Measurements from ENCODE around the gene CA5B.
"Not testable (repeated sequence)": the region's sequence is repeated elsewhere in the genome, so short reads cannot be mapped to it uniquely, and the experiment has no call there.

CA5B gene

GRCh38 chrX:15814771-15815365, 76.8 kb downstream of the CA5B start:
- DNase-seq = no peak

GRCh38 chrX:15815779-15816437, 77.8 kb downstream of the CA5B start:
- DNase-seq = no peak

- DNase-seq = no peak
These were observed 78.4 kb downstream of the CA5B start for GRCh38 chrX:15816438-15816809.

- no peak for DNase-seq
These were observed 78.8 kb downstream of the CA5B start for GRCh38 chrX:15816886-15817285.

GRCh38 chrX:15820106-15821073, 82.3 kb downstream of the CA5B start:
- no peak for DNase-seq

- DNase-seq = no peak
These were observed 84.9 kb downstream of the CA5B start for GRCh38 chrX:15822922-15823321.

GRCh38 chrX:15825936-15826335, 87.9 kb downstream of the CA5B start:
- no peak for DNase-seq

GRCh38 chrX:15829217-15829616, 91.1 kb downstream of the CA5B start:
- DNase-seq = no peak

GRCh38 chrX:15831347-15831746, 93.3 kb downstream of the CA5B start:
- not testable (repeated sequence) for DNase-seq

- DNase-seq = no peak
These were observed 96.0 kb downstream of the CA5B start for GRCh38 chrX:15834053-15834452.

GRCh38 chrX:15834827-15835595, 96.9 kb downstream of the CA5B start:
- DNase-seq = no peak
